GM19468 (cell line): ENCODE data around the gene PDGFD.

Experiments used
- ATAC-seq: cut with Tn5 transposase; IDR thresholded peaks from one replicate; pipeline ENCODE4 v1.9.1; 2021; ENCODE audit warnings: mild to moderate bottlenecking, moderate library complexity, moderate number of reproducible peaks; ENCODE audit not compliant: unreplicated experiment; ENCODE audit errors: extremely low read depth

Gene PDGFD

GRCh38 chr11:103929170-103929903, 234.6 kb downstream of the PDGFD start:
- peak; percentile 98 for ATAC-seq

GRCh38 chr11:103928802-103929161, 235.2 kb downstream of the PDGFD start:
- ATAC-seq, result no peak

GRCh38 chr11:103928040-103928801, 235.7 kb downstream of the PDGFD start:
- no peak for ATAC-seq

- ATAC-seq, result no peak
Measured at GRCh38 chr11:103927535-103927934, 236.4 kb downstream of the PDGFD start.

DNA sequence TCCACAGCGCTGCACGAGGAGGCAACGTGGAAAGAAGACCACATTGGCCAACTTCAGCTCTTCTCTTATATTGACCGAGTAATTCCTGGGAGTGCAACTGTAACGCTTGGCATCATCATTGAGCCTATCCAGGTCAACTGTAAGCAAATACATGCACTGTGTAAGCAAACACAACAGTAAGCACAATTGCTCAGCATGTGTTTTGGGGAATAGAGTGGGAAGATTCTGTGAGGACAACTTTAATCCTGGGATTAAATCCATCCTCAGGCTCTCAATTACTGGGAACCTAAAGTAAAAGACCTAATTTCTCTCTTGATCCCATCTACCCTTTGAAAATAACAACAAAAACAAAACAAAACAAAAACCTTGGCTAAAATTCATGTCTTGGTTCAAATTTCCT, 237.0 kb downstream of the PDGFD start:
- ATAC-seq, result no peak

GRCh38 chr11:103924166-103925013, 239.6 kb downstream of the PDGFD start:
- no peak for ATAC-seq

- no peak for ATAC-seq
Measured at GRCh38 chr11:103923451-103923931, 240.5 kb downstream of the PDGFD start.

- ATAC-seq, result no peak
Measured at GRCh38 chr11:103920933-103921332, 243.0 kb downstream of the PDGFD start.

DNA sequence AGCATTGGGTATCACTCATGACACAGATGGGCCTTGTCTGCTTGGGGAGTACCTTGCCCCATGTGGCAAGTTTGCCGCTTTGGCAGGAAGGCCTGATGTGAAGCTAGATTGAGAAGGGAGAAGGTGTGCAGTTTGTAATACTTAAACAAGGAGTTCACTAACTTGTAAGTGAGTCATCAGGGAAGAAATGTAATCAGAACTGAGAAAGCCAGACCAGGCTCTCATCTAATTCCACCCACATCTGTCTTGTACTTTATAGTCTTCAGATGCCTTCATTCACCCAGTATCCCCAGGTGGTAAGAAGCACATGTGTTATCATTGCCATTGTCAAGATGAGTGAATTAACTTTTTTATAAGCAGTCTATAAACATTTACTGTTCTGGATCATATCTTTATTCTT, 243.5 kb downstream of the PDGFD start:
- ATAC-seq, result no peak

DNA sequence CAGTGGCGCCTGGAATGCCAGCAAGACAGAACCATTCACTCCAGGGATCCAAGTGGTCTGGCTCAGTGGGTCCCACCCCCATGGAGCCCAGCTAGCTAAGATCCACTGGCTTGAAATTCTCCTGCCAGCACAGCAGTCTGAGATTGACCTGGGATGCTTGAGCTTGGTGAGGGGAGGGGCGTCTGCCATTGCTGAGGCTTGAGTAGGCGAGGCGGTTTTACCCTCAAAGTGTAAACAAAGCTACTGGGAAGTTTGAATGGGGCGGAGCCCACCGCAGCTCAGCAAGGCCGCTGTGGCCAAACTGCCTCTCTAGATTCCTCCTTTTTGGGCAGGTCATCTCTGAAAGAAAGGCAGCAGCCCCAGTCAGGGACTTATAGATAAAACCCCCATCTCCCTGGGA, 253.2 kb downstream of the PDGFD start:
- no peak for ATAC-seq

DNA sequence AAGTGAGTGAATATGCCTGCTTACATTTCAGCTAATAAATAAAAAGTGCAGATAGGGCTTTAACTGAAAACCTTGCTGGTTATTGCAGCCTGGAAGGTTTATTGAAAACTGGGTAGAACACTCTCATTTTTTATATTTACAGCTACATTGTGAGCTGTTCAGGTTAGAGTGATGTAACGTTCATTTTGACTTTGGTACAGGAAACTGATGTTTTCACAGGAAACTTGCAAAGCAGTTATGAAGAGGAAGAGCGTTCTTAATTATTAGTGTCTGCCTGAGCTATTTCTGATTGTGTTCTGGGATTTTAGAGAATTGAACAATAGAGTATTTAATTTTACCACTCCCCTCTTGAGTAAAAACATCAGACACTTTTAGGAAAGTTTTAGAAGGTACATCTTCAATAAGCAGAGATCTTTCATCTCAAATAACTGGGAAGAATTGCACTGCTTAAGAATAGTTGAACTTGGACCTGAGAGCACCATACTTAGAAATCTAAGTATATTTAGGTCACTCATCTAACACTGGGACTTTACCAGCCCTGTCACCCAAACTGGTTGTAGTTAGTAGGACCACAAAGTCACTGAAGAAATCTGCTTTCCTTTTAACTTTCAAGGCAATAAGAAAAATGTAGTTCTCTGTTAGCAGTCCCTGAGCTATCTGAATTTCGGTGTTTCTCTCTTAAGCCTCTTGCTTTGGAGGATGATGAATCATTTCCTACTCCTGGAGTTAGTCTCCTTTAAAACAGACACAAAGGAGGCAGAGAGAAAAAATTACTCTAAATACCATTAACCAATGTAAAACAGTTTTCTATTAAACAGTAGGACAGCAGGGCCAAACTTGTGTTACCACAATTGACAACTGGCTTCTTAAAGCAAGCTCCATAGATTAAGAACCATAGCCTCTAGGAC, 256.1 kb downstream of the PDGFD start:
- ATAC-seq, result no peak

GRCh38 chr11:103907136-103907535, 256.8 kb downstream of the PDGFD start:
- ATAC-seq, result no peak

- ATAC-seq, result no peak
Measured at GRCh38 chr11:103906291-103906867, 257.6 kb downstream of the PDGFD start.

DNA sequence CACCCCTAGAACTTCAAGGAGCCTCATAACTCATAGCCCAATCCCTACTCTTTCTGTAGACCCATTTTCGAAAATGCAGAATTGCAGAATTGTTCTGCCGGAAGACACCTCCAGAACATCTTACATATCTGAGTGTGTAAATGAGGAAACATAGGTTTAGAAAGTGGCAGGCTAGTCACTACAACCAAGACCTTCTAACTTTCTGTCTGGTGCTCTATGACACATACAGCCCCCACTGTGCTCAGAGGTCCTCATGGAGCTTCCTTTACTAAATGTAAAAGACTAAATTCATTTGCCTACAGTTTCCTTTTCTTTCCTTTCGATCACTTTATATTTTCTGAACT, 259.7 kb downstream of the PDGFD start:
- peak; percentile 40 for ATAC-seq

GRCh38 chr11:103903621-103904323, 260.2 kb downstream of the PDGFD start:
- peak; percentile 73 for ATAC-seq

GRCh38 chr11:103902994-103903393, 261.0 kb downstream of the PDGFD start:
- no peak for ATAC-seq

DNA sequence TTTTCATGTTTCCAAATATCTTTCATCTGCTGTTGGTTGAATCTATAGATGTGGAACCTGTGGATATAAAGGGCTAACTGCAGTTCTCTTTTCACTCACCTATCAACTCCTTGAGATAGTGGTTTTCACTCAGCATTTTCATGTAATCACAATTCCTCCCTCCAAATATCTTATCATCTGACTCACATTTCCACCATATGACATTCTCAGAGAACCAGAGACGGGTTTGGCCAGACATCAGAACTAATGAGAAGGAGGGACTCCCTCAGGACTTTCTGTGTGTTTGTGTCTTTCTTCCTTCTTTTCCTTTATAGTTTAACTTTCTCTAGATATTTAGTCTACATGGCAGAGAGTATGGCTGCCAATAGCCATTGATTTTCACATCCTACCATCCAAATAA, 262.3 kb downstream of the PDGFD start:
- ATAC-seq, result no peak

DNA sequence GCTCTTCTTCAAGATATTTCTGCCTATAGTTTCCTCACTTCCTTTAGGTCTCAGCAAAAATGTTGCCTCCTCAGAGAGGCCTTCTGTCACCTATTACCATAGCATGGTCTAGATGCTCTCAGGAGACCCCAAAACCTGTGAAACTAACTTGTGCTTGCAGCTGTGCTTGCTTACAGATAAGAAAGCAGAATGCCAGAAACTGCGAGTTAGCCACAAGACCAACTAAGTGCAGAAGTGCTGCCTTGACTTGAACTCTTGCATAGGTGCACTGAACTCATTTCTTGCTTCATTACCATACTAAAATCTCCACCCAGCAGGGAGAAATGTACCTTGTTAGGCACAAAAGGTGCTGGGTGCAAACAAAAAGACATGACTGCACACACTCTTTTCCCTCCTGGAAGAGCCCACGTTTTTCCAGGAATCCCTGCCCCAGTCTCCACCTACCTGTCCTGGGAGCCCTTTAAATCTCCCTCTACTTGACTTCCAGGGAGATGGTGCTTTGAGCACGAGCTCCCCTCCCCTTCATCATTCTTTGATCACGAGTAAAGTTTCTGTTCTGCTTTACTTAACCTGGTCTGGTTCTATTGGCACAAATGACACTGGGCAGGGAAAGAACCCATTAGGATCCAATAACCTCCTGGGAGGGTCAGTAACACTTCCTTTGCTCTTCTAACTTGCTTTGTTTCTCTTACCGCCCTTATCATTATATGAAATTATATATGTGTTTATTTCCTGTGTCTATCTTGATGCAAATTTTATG, 265.2 kb downstream of the PDGFD start:
- peak; percentile 82 for ATAC-seq
